Brain microvascular endothelial cell (primary cell): ENCODE data around the gene MAP3K7.

Experiments used
- DNase-seq: peaks from one replicate; pipeline ENCODE4 v3.0.0-alpha.2; 2020
- H3K27ac ChIP-seq: fragments of 250-450 bp; sonication (Bioruptor Pico); 2 replicates; pipeline ENCODE4 v1.5.1; 2020; ENCODE audit warnings: mild to moderate bottlenecking, moderate library complexity
- H3K27me3 ChIP-seq: fragments of 250-450 bp; sonication (Bioruptor Pico); replicated peaks from 2 replicates; pipeline ENCODE4 v1.5.1; 2020; ENCODE audit warnings: mild to moderate bottlenecking
- H3K36me3 ChIP-seq: fragments of 250-450 bp; sonication (Bioruptor Pico); replicated peaks from 2 replicates; pipeline ENCODE4 v1.5.1; 2020; ENCODE audit warnings: mild to moderate bottlenecking
- H3K4me3 ChIP-seq: 2 replicates; pipeline ENCODE4 v1.5.1; 2011; ENCODE audit warnings: low read depth, mild to moderate bottlenecking, control low read depth, low read length, moderate library complexity
- in situ Hi-C: cut with HindIII; loops from 2 replicates; pipeline ENCODE4 v1.10.0; 2017; ENCODE audit warnings: low sequenced_read_pairs, low pct_ligation_motif_present
- TF ChIP-seq, protein P1 (sequence below): IDR thresholded peaks from 2 replicates; pipeline ENCODE4 v1.5.1; 2011; ENCODE audit warnings: low read depth, mild to moderate bottlenecking, moderate library complexity, low read length, control low read depth, inconsistent platforms; ENCODE audit errors: missing control alignments

MAP3K7 gene

DNA sequence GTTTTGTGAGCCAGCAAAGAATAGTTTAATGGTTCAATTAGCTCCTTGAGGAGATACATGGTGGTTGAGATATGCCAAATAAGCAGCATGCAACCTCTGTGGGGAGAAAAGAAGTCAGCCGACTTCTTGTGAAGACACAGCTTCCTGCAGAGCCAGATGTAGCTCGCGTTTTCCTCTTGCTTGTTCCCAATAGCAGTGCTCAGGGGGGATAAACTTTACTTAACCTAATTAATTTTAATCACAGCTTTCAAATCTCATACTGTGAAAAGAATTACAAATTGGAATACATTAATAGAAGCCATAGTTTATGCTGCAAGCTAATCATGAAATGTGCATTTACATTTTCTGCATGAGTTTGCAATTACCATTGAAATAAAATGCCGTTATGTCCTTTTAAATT lies 106.2 kb downstream of the MAP3K7 start:
- in situ Hi-C loops: loop anchor here (25.0 kb wide), 1 partner anchor 193 kb away; the partner anchor contains the start of gene BACH2
- no peak overlapping the region for H3K27ac ChIP-seq
- TF ChIP-seq, protein P1, sequence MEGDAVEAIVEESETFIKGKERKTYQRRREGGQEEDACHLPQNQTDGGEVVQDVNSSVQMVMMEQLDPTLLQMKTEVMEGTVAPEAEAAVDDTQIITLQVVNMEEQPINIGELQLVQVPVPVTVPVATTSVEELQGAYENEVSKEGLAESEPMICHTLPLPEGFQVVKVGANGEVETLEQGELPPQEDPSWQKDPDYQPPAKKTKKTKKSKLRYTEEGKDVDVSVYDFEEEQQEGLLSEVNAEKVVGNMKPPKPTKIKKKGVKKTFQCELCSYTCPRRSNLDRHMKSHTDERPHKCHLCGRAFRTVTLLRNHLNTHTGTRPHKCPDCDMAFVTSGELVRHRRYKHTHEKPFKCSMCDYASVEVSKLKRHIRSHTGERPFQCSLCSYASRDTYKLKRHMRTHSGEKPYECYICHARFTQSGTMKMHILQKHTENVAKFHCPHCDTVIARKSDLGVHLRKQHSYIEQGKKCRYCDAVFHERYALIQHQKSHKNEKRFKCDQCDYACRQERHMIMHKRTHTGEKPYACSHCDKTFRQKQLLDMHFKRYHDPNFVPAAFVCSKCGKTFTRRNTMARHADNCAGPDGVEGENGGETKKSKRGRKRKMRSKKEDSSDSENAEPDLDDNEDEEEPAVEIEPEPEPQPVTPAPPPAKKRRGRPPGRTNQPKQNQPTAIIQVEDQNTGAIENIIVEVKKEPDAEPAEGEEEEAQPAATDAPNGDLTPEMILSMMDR: no peak

DNA sequence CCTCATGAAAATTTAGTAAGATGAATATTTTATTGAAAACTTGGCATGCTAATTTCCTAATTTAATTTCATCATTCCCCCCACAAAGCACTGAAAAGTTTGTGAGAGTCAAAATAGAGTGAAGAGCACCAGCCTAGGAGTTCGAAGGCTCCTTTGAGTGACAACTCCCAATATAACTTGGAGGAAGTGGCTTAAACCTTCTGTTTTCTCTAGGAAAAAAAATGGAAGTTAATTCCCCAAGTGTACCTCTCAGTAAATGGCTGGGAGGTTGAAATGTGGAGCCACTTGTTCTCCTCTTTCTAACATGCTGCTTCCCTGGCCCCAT lies 107.3 kb downstream of the MAP3K7 start:
- Histone ChIP-seq H3K27me3 (no peaks in the 10 kb centered on the region), H3K4me3 (no peak overlapping the region), H3K27ac (no peak overlapping the region), H3K36me3 (no peaks in the 10 kb centered on the region)
- in situ Hi-C loops: loop anchor here (25.0 kb wide), 1 partner anchor 192 kb away; the partner anchor contains the start of gene BACH2
- TF ChIP-seq, protein P1: no peak
- DNase-seq: no peak

More for the DNA sequence above, 106.2 kb downstream of the MAP3K7 start:
- Histone ChIP-seq H3K27me3 (no peaks in the 10 kb centered on the region), H3K36me3 (no peaks in the 10 kb centered on the region), H3K4me3 (no peak overlapping the region)
- DNase-seq: no peak

DNA sequence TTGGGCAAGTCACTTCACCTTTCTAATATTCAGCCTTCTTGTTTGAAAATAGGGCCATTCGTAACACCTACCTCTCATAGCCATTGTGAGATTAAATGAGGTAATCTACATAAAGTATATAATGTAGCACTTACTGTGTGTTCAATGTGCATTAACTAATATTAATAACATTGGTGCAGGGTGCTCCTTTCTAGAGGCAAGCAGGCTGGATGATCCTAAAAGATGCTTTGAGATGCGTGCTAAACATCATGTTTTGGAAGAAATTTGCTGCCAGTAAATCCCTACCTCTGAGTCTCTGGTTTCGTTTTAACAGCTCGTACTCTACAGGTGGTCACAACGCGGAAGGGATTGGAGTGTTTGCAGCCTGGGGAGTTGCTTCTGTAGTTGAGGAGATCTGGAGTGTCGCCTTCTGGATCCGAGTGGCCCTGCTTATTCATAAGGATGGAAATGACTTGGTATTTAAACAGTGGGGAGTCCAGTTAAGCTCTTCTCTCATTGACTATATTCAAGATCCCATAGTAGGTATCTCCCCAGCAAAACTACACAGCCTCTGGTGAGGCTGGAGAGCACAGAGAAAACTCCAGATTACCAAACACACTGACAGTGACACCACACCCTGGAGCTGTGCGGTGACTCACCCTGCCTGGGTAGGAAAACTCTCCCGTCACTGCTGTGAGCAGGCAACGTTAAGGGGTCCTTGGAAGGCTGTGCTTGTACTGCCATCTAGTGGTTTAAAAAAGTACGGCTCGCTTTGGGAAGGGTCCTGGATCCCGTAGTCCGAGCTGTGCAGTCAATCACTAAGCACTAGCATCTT lies 107.9 kb downstream of the MAP3K7 start:
- DNase-seq: peak; percentile 93
- Histone ChIP-seq H3K27me3 (no peaks in the 10 kb centered on the region), H3K4me3 (no peak overlapping the region), H3K27ac (no peak overlapping the region), H3K36me3 (no peaks in the 10 kb centered on the region)
- in situ Hi-C loops: loop anchor here (25.0 kb wide), 1 partner anchor 192 kb away; the partner anchor contains the start of gene BACH2
- TF ChIP-seq, protein P1: peak; percentile 83

DNA sequence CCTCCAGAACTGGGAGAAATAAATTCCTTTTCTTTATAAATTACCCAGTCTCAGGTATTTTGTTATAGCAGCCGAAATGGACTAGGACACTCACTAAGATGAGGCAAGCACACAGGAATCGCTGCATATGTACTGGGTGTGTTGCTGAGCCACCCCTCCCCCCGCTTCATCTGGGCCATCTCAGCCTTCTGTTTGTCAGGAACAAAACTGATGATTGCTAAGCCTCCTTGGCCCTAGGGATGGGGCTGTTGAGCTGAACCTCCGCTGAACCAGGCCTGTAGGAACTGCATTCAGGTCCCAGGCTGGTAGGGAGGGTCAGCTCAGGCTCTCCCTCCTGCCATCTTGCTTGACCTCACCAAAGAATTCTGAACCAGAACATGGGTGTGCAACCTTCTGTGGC lies 108.6 kb downstream of the MAP3K7 start:
- TF ChIP-seq, protein P1: peak; percentile 18
- Histone ChIP-seq H3K4me3 (no peak overlapping the region), H3K36me3 (no peaks in the 10 kb centered on the region), H3K27ac (no peak overlapping the region), H3K27me3 (no peaks in the 10 kb centered on the region)
- in situ Hi-C loops: loop anchor here (25.0 kb wide), 1 partner anchor 191 kb away; the partner anchor contains the start of gene BACH2
- no peak for DNase-seq

DNA sequence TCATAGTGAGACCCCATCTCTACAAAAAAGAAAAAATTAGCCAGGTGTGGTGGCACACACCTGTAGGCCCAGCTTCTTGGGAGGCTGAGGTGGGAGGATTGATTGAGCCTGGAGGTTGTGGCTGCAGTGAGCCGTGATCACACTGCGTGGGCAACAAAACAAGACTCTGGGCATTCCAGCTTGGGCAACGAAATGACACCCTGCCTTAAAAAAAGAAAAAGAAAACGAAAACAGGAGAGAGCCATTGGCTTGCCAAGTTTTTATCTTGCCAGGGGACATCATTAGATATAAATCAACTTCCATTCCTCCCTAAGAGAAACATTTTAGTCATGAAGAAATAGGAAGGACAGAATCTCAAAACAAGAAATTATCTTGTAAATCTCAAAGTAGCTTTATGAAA lies 109.5 kb downstream of the MAP3K7 start:
- Histone ChIP-seq H3K4me3 (no peak overlapping the region), H3K27ac (no peak overlapping the region), H3K27me3 (no peaks in the 10 kb centered on the region), H3K36me3 (no peaks in the 10 kb centered on the region)
- in situ Hi-C loops: loop anchor here (25.0 kb wide), 1 partner anchor 190 kb away; the partner anchor contains the start of gene BACH2
- TF ChIP-seq, protein P1: no peak
- DNase-seq: no peak
